H1 (cell line): ENCODE results near the gene FLT3.

Source experiments
- CTCF ChIP-seq, 3 experiments: IDR thresholded peaks; 1 replicate in 2 of 3; 2 replicates in 1 of 3; pipeline versions ENCODE4 v1.5.1 to v1.6.1; 2011; ENCODE audit warnings: low read length in 3 of 3, mild to moderate bottlenecking in 3 of 3, inconsistent platforms in 2 of 3, low read depth in 1 of 3, moderate library complexity in 1 of 3; ENCODE audit not compliant: insufficient read depth in 1 of 3; ENCODE audit errors: control extremely low read depth in 1 of 3
- EZH2 ChIP-seq: fragments of 200-600 bp; sonication (generic); IDR thresholded peaks from 2 replicates; pipeline ENCODE4 v1.7.1; 2012; ENCODE audit warnings: low read depth, mild to moderate bottlenecking, moderate library complexity, low read length, inconsistent platforms; ENCODE audit not compliant: severe bottlenecking
- RFX5 ChIP-seq: IDR thresholded peaks from 2 replicates; pipeline ENCODE4 v1.6.1; 2011; ENCODE audit warnings: low read depth, low read length, improper control_type of control experiment, borderline replicate concordance
- SP2 ChIP-seq: IDR thresholded peaks from 2 replicates; pipeline ENCODE4 v1.6.1; 2012; ENCODE audit warnings: mild to moderate bottlenecking, low read length, inconsistent platforms

GRCh38 chr13:28092431-28092830 lies 7.9 kb downstream of the FLT3 start:
- TF ChIP-seq CTCF (IDR thresholded peaks at IDR 0.05; ENCODE audit: control extremely low read depth in 1 of 3, insufficient read depth in 1 of 3, low read depth in 1 of 3, low read length in 3 of 3) = no peak
- TF ChIP-seq EZH2 = no peak
- TF ChIP-seq RFX5 = no peak
- TF ChIP-seq SP2 = no peak
